PC-3 (cell line): Measurements from ENCODE around the gene SLC45A3.

ENCODE experiments used
- EZH2phosphoT487 ChIP-seq: fragments of 300-600 bp; sonication (generic); IDR thresholded peaks from 2 replicates; pipeline ENCODE4 v1.6.1; 2018; ENCODE audit warnings: mild to moderate bottlenecking, antibody characterized with exemption, low read length, borderline replicate concordance
- TF ChIP-seq, protein P1 (sequence below): fragments of 300-600 bp; sonication (generic); conservative IDR thresholded peaks from 2 replicates; pipeline ENCODE4 v1.5.1; 2017; ENCODE audit warnings: antibody characterized with exemption, low read depth, mild to moderate bottlenecking, low read length

DNA sequence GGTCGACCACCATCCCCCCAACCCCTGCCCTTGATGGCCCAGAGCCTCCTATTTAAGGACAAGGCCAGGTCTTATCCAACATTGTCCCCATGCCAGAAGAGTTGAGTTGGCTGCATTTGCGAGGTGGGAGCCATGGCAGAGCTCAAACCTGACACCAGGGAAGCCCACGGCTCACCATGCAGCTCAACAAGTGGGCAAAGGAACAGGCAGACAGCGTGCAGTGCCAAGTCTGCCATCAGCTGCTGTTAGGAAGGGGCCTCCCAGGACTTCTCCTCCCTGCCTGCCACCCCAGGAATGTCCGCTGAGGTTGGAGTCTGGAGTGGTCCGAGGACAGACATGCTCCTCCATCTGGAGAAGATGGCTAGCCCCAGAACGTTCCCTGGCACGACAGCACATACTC is 19.9 kb downstream of the SLC45A3 start:
- TF ChIP-seq, protein P1, sequence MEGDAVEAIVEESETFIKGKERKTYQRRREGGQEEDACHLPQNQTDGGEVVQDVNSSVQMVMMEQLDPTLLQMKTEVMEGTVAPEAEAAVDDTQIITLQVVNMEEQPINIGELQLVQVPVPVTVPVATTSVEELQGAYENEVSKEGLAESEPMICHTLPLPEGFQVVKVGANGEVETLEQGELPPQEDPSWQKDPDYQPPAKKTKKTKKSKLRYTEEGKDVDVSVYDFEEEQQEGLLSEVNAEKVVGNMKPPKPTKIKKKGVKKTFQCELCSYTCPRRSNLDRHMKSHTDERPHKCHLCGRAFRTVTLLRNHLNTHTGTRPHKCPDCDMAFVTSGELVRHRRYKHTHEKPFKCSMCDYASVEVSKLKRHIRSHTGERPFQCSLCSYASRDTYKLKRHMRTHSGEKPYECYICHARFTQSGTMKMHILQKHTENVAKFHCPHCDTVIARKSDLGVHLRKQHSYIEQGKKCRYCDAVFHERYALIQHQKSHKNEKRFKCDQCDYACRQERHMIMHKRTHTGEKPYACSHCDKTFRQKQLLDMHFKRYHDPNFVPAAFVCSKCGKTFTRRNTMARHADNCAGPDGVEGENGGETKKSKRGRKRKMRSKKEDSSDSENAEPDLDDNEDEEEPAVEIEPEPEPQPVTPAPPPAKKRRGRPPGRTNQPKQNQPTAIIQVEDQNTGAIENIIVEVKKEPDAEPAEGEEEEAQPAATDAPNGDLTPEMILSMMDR: no peak
- no peak for TF ChIP-seq EZH2phosphoT487
